ENCODE data around the gene TCN1. TPM values are rescaled to one million over a fixed set of nuclear protein-coding genes. Genes with fewer than 3 reads are reported as not detected.
"Not testable (repeated sequence)": the region's sequence is repeated elsewhere in the genome, so short reads cannot be mapped to it uniquely, and the experiment has no call there.

The TCN1 gene
- total RNA-seq, 4 donors from 2014 or later: not detected

DNA sequence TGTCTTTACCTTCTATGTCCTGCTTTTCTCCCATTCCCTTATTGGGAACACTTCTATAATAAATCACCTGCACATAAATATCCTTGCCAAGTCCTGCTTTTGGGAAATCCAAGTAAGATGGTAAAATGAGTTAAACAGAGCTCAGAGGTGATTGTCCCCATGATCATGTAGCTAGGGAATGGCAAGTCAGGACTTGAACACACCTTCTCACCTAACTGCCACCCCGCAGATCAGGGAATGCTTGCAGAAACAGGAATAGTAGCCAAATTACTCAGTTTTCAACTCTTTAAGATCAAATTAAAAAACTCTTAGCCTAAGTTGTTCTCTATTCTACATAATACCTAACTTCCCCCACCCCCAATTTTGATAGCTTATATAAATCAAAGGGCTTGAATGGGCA is 28.3 kb upstream of the TCN1 start:
- TF ChIP-seq, protein P1, sequence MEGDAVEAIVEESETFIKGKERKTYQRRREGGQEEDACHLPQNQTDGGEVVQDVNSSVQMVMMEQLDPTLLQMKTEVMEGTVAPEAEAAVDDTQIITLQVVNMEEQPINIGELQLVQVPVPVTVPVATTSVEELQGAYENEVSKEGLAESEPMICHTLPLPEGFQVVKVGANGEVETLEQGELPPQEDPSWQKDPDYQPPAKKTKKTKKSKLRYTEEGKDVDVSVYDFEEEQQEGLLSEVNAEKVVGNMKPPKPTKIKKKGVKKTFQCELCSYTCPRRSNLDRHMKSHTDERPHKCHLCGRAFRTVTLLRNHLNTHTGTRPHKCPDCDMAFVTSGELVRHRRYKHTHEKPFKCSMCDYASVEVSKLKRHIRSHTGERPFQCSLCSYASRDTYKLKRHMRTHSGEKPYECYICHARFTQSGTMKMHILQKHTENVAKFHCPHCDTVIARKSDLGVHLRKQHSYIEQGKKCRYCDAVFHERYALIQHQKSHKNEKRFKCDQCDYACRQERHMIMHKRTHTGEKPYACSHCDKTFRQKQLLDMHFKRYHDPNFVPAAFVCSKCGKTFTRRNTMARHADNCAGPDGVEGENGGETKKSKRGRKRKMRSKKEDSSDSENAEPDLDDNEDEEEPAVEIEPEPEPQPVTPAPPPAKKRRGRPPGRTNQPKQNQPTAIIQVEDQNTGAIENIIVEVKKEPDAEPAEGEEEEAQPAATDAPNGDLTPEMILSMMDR (IDR thresholded peaks at IDR 0.05): no peak
- no peak for DNase-seq (ENCODE audit: low spot score)

DNA sequence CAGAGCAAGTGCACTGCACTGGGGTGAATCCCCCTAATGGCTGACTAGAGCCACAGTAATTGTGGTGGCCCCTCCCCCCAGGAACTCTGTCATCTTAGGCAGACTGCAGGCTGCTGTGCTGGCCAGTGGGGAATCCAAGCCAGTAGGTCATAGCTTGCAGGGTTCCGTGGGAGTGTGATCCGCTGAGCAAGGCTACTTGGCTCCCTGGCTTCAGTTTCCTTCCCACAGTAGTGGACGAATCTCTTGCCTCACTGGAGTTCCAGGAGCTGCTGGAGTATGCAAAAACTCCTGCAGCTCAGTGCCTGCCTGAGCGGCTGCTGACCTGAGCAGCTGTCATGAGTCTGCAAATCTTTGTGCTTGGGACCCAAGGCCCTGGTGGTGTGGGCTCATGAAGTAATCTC is 25.5 kb upstream of the TCN1 start:
- ATAC-seq (ENCODE audit: low FRiP score) (no peak), DNase-seq (ENCODE audit: low spot score) (no peak)
- TF ChIP-seq, protein P1 (IDR thresholded peaks at IDR 0.05): no peak

More for the DNA sequence above, 28.3 kb upstream of the TCN1 start:
- ATAC-seq (ENCODE audit: low FRiP score): no peak

DNA sequence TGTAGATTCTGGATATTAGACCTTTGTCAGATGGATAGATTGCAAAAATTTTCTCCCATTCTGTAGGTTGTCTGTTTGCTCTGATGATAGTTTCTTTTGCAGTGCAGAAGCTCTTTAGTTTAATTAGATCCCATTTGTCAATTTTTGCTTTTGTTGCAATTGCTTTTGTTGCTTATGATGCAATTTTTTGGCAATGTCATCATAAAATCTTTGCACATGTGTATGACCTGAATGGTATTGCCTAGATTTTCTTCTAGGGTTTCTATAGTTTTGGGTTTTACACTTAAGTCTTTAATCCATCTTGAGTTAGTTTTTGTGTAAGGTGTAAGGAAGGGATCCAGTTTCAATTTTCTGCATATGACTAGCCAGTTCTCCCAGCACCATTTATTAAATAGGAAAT is 20.9 kb upstream of the TCN1 start:
- not testable (repeated sequence) for DNase-seq (ENCODE audit: low spot score); ATAC-seq (ENCODE audit: low FRiP score)

DNA sequence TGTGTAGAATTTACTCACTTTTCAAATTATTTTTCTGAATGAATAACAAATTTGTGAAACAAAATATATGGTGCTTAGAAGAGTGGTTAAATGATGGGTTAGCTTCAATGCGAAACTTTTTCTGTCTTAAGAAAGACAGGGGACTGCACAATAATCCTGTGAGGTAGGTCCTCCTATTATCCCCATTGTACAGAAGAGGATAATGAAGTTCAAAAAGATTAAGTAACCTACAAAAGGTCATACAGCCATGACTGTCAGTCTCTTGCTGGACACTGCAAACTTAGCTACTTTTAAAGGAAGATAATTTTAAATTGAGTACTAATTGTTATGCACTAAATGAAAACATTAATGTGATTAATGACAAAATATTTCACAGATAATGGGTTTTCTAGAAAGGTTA is 17.3 kb upstream of the TCN1 start:
- DNase-seq (ENCODE audit: low spot score) (no peak), ATAC-seq (ENCODE audit: low FRiP score) (no peak)
- TF ChIP-seq, protein P1 (IDR thresholded peaks at IDR 0.05): no peak

DNA sequence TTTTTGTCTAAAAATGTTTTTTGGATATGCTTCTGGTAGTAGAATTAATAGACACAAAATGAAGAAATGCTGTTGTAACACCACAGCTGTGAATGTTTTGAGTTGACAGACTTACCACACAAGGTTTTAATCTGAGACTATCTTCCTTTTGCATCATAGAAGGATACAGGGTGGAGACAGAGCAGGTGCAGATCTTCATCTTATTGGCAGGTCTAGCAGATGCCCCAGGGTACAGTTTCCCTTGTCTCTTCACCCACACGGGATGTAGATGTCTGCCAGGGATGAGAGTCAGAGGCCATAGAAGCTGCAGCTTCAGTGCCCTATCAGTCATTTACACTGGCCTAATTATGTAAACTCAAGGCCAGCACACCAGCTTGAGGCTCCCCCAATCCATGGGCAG is 13.3 kb upstream of the TCN1 start:
- TF ChIP-seq, protein P1 (IDR thresholded peaks at IDR 0.05): no peak
- ATAC-seq (ENCODE audit: low FRiP score): no peak
- no peak for DNase-seq (ENCODE audit: low spot score)

DNA sequence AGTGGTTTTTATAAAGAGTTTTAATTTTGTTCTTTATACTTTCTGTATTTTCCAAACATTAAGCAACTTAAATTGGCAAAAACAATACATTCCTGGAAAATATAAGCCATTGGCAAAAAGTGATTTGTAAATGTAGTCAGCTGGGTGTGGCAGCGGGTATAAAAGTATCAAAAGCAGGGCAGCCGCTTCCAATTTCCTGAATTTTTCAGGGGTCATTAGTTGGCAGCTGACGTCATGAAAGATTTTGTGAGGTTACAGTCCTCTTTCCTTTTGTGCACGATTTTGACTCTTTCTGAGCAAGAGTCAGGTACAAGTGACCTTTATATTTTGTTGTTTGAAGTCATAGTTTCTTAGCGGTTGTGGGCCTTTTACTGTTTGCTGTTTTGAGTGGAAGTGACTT is 12.3 kb upstream of the TCN1 start, which contains the start of gene OOSP3:
OOSP3 (plus strand) TSS at position 208 of the 400 bp plus-strand sequence; CDS start at position 235, 27 bp downstream.
- ATAC-seq (ENCODE audit: low FRiP score): no peak
- TF ChIP-seq, protein P1 (IDR thresholded peaks at IDR 0.05): no peak
- DNase-seq (ENCODE audit: low spot score): no peak

DNA sequence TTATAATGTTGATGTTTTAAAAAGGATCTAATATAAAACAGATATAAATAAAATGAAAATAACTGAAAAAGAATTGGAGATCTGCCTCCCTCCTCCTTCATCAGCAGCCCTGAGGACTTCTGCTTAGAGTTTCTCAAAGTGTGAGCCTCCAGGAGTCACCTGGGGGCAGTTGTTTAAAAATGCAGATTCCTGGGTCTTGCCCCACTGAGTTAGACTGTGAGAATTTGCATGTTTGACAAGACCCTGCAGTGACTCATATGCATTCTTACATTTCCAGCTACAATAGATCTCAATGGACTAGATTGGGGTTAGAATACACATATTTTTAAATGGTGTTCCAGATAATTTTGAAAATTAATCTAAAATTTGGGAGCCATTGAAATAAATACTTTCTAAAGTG is 11.5 kb upstream of the TCN1 start:
- TF ChIP-seq, protein P1 (IDR thresholded peaks at IDR 0.05): no peak
- DNase-seq (ENCODE audit: low spot score) (no peak), ATAC-seq (ENCODE audit: low FRiP score) (no peak)

DNA sequence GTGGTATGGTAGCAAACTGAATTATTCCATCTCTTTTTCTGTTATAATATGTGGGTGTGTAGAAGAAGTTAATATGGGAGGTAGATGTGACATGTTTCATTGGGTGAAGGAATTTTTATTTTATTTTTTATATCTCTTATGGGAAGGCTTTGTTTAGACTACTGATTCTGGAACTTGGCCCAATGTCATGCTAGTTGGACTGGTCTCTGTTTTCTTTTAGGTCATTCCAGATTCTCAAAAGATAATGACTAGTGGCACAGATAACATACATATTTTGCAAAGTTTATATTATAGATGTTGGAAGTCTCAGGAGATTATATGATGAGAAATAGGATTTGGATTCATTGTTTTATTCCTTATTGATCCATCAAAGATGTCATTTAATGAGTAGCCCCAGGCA is 11.0 kb upstream of the TCN1 start:
- TF ChIP-seq, protein P1 (IDR thresholded peaks at IDR 0.05): no peak
- DNase-seq (ENCODE audit: low spot score) (no peak), ATAC-seq (ENCODE audit: low FRiP score) (no peak)

Measured in omental fat pad (tissue), 4 donors.